NB4 (cell line): ENCODE data around the gene ADGRD2.

Experiments
- CTCF ChIP-seq: IDR thresholded peaks from one replicate; pipeline ENCODE4 v1.5.1; 2012; ENCODE audit warnings: low read depth, low read length
- MYC ChIP-seq: IDR thresholded peaks from 2 replicates; pipeline ENCODE4 v1.6.1; 2011; ENCODE audit warnings: low read depth, low read length
- POLR2A ChIP-seq: IDR thresholded peaks from 2 replicates; pipeline ENCODE4 v1.6.1; 2011; ENCODE audit warnings: mild to moderate bottlenecking; ENCODE audit not compliant: insufficient read length; ENCODE audit errors: extremely low read depth

GRCh38 chr9:124486778-124487259, 36.6 kb downstream of the ADGRD2 start:
- TF ChIP-seq POLR2A (no peak), CTCF (no peak), MYC (no peak)
